Stimulated activated CD8-positive, alpha-beta memory T cell treated with anti-CD3 and anti-CD28 coated beads, Interleukin-12 subunit alpha, Interleukin-12 subunit beta, amount 100 ng/mL, for 24 hours (primary cell): ENCODE measurements around the gene TRIO.
"Not testable (repeated sequence)": the region's sequence is repeated elsewhere in the genome, so short reads cannot be mapped to it uniquely, and the experiment has no call there.

Source experiments
- DNase-seq: peaks from one replicate; pipeline ENCODE4 v3.0.0-alpha.2; 2020; ENCODE audit errors: extremely low read depth

Gene TRIO

GRCh38 chr5:14552017-14552416 is 408.9 kb downstream of the TRIO start:
- no peak for DNase-seq

GRCh38 chr5:14554288-14554687 is 411.1 kb downstream of the TRIO start:
- not testable (repeated sequence) for DNase-seq

GRCh38 chr5:14556015-14556414 is 412.9 kb downstream of the TRIO start:
- DNase-seq = no peak

- DNase-seq = no peak
Measured at GRCh38 chr5:14557203-14557770, 414.1 kb downstream of the TRIO start.

GRCh38 chr5:14557791-14558415 is 414.8 kb downstream of the TRIO start:
- DNase-seq = no peak
